GM12891 (cell line): ENCODE results near the gene MTCL1.
A peak's percentile ranks its signal among the peaks of the same experiment; 100 is the strongest.

Source experiments
- DNase-seq: peaks from one replicate; pipeline ENCODE4 v3.0.0; 2011; ENCODE audit warnings: low spot score; ENCODE audit not compliant: insufficient read length
- FAIRE-seq: peaks from 2 replicates; lab custom pipeline; 2011; peaks lifted over from hg19 to GRCh38; lab: Jason Lieb, UNC
- PAX5 ChIP-seq: IDR thresholded peaks from 2 replicates; pipeline ENCODE4 v1.6.1; 2011; ENCODE audit warnings: low read length, moderate library complexity, mild to moderate bottlenecking; ENCODE audit not compliant: insufficient read depth, severe bottlenecking
- POLR2A ChIP-seq: IDR thresholded peaks from 2 replicates; pipeline ENCODE4 v1.6.1; 2011; ENCODE audit warnings: low read depth, low read length, control low read depth
- POLR2AphosphoS5 ChIP-seq: IDR thresholded peaks from 2 replicates; pipeline ENCODE4 v1.6.1; 2011; ENCODE audit warnings: low read depth, low read length, control low read depth
- POU2F2 ChIP-seq: IDR thresholded peaks from 2 replicates; pipeline ENCODE4 v1.6.1; 2011; ENCODE audit warnings: low read depth, mild to moderate bottlenecking, control low read depth, low read length, moderate library complexity
- SPI1 ChIP-seq: IDR thresholded peaks from 2 replicates; pipeline ENCODE4 v1.6.1; 2011; ENCODE audit warnings: low read depth, low read length, control low read depth
- TAF1 ChIP-seq: IDR thresholded peaks from 2 replicates; pipeline ENCODE4 v1.6.1; 2011; ENCODE audit warnings: low read depth, low read length, control low read depth

Gene MTCL1

GRCh38 chr18:8661754-8662559, 43.4 kb upstream of the MTCL1 start:
- no peak for DNase-seq
- TF ChIP-seq POU2F2 (peak; percentile 68; the same call in 1 of the 2 replicates), POLR2AphosphoS5 (no peak), PAX5 (no peak), POLR2A (no peak), SPI1 (0 out of 2 replicates have a peak, but pooled peaks have one; percentile 24), TAF1 (no peak)
- FAIRE-seq, result no peak

- TF ChIP-seq POU2F2, result no peak
- TF ChIP-seq POLR2A, result no peak
- TF ChIP-seq PAX5, result no peak
- TF ChIP-seq SPI1, result no peak
- TF ChIP-seq TAF1, result no peak
- no peak for TF ChIP-seq POLR2AphosphoS5
- DNase-seq (no peak), FAIRE-seq (no peak)
Measured at GRCh38 chr18:8662560-8663255, 42.6 kb upstream of the MTCL1 start.

GRCh38 chr18:8667846-8668245, 37.5 kb upstream of the MTCL1 start:
- FAIRE-seq (no peak), DNase-seq (no peak)
- TF ChIP-seq POLR2A (no peak), PAX5 (no peak), TAF1 (no peak), POU2F2 (no peak), SPI1 (no peak), POLR2AphosphoS5 (no peak)

- TF ChIP-seq SPI1, result no peak
- TF ChIP-seq POU2F2, result no peak
- no peak for TF ChIP-seq TAF1
- TF ChIP-seq POLR2AphosphoS5, result no peak
- no peak for TF ChIP-seq PAX5
- TF ChIP-seq POLR2A, result no peak
- DNase-seq (no peak), FAIRE-seq (no peak)
Measured at GRCh38 chr18:8668381-8668780, 37.0 kb upstream of the MTCL1 start.

- no peak for TF ChIP-seq POLR2AphosphoS5
- no peak for TF ChIP-seq POU2F2
- no peak for TF ChIP-seq TAF1
- no peak for TF ChIP-seq PAX5
- DNase-seq (no peak), FAIRE-seq (no peak)
Measured at GRCh38 chr18:8669571-8669970, 35.8 kb upstream of the MTCL1 start.

GRCh38 chr18:8673256-8674209, 31.8 kb upstream of the MTCL1 start:
- TF ChIP-seq TAF1 (no peak), POLR2AphosphoS5 (no peak), POLR2A (no peak), PAX5 (no peak), SPI1 (no peak), POU2F2 (no peak)
- DNase-seq (no peak), FAIRE-seq (no peak)

- TF ChIP-seq POLR2AphosphoS5, result no peak
- DNase-seq (no peak), FAIRE-seq (no peak)
Measured at GRCh38 chr18:8675057-8675456, 30.3 kb upstream of the MTCL1 start.

- DNase-seq (no peak), FAIRE-seq (no peak)
- no peak for TF ChIP-seq TAF1
- TF ChIP-seq PAX5, result no peak
- TF ChIP-seq POLR2AphosphoS5, result no peak
- no peak for TF ChIP-seq SPI1
- TF ChIP-seq POLR2A, result no peak
- no peak for TF ChIP-seq POU2F2
Measured at GRCh38 chr18:8681196-8681595, 24.2 kb upstream of the MTCL1 start.

- FAIRE-seq (no peak), DNase-seq (no peak)
- TF ChIP-seq PAX5, result no peak
- TF ChIP-seq POLR2AphosphoS5, result no peak
- TF ChIP-seq POLR2A, result no peak
- no peak for TF ChIP-seq TAF1
- no peak for TF ChIP-seq SPI1
- TF ChIP-seq POU2F2, result no peak
Measured at GRCh38 chr18:8684577-8684976, 20.8 kb upstream of the MTCL1 start.
